GM12878 (cell line): Measurements from ENCODE around the gene CIROP. TPM values are rescaled to one million over a fixed set of nuclear protein-coding genes. Genes with fewer than 3 reads are reported as not detected.

Experiments used
- BCL11A ChIP-seq: IDR thresholded peaks from 2 replicates; pipeline ENCODE4 v1.6.1; 2011; ENCODE audit warnings: low read depth, low read length
- BMI1 ChIP-seq: fragments of 450-650 bp; IDR thresholded peaks from 2 replicates; pipeline ENCODE4 v1.6.1; 2016; ENCODE audit warnings: mild to moderate bottlenecking, moderate library complexity, borderline replicate concordance
- CREM ChIP-seq: IDR thresholded peaks from 2 replicates; pipeline ENCODE4 v1.6.1; 2014; ENCODE audit warnings: antibody characterized with exemption, low read depth
- E2F8 ChIP-seq: fragments of 450-650 bp; IDR thresholded peaks from 2 replicates; pipeline ENCODE4 v1.6.1; 2018; ENCODE audit warnings: mild to moderate bottlenecking, low read depth, moderate library complexity; ENCODE audit not compliant: partially characterized antibody
- GATAD2B ChIP-seq: fragments of 450-650 bp; conservative IDR thresholded peaks from 2 replicates; pipeline ENCODE4 v1.6.1; 2017; ENCODE audit warnings: low read depth, mild to moderate bottlenecking, moderate library complexity
- HDAC2 ChIP-seq: fragments of 200-600 bp; sonication (generic); IDR thresholded peaks from 2 replicates; pipeline ENCODE4 v1.6.1; 2017
- JUND ChIP-seq: IDR thresholded peaks from 2 replicates; pipeline ENCODE4 v1.6.1; 2012; ENCODE audit warnings: low read depth, mild to moderate bottlenecking, low read length, improper control_type of control experiment, moderate library complexity
- KAT2A ChIP-seq: conservative IDR thresholded peaks from 2 replicates; pipeline ENCODE4 v1.6.1; 2011; ENCODE audit warnings: low read depth, low read length; ENCODE audit not compliant: control insufficient read depth
- MXI1 ChIP-seq: fragments of 150-350 bp; IDR thresholded peaks from 2 replicates; pipeline ENCODE4 v1.6.1; 2011; ENCODE audit warnings: low read depth, mild to moderate bottlenecking, inconsistent platforms, low read length, improper control_type of control experiment
- NFYA ChIP-seq: IDR thresholded peaks from 2 replicates; pipeline ENCODE4 v1.6.1; 2011; ENCODE audit warnings: low read depth, mild to moderate bottlenecking, low read length, improper control_type of control experiment, borderline replicate concordance
- PKNOX1 ChIP-seq: fragments of 450-650 bp; IDR thresholded peaks from 2 replicates; pipeline ENCODE4 v1.6.1; 2016; ENCODE audit warnings: mild to moderate bottlenecking
- PML ChIP-seq: IDR thresholded peaks from 2 replicates; pipeline ENCODE4 v1.6.1; 2012; ENCODE audit warnings: low read length, inconsistent platforms
- POLR2AphosphoS5 ChIP-seq: IDR thresholded peaks from 2 replicates; pipeline ENCODE4 v1.6.1; 2011; ENCODE audit warnings: mild to moderate bottlenecking, low read length, inconsistent platforms
- PRDM15 ChIP-seq: fragments of 450-650 bp; formaldehyde crosslinking; IDR thresholded peaks from 2 replicates; pipeline ENCODE4 v1.4.0; 2020; ENCODE audit warnings: mild to moderate bottlenecking, moderate library complexity
- SP1 ChIP-seq: IDR thresholded peaks from one replicate; pipeline ENCODE4 v1.6.1; 2011; ENCODE audit warnings: low read depth, low read length
- SUZ12 ChIP-seq: fragments of 200-600 bp; sonication (generic); IDR thresholded peaks from one replicate; pipeline ENCODE4 v1.6.1; 2018; ENCODE audit warnings: antibody characterized with exemption, mild to moderate bottlenecking; ENCODE audit not compliant: unreplicated experiment
- TARDBP ChIP-seq: IDR thresholded peaks from 2 replicates; pipeline ENCODE4 v1.6.1; 2016; ENCODE audit warnings: borderline replicate concordance
- TBL1XR1 ChIP-seq: IDR thresholded peaks from 2 replicates; pipeline ENCODE4 v1.6.1; 2012; ENCODE audit warnings: low read depth, low read length, improper control_type of control experiment
- TCF12 ChIP-seq: IDR thresholded peaks from 2 replicates; pipeline ENCODE4 v1.6.1; 2011; ENCODE audit warnings: low read depth, mild to moderate bottlenecking, low read length
- TCF7 ChIP-seq: IDR thresholded peaks from 2 replicates; pipeline ENCODE4 v1.6.1; 2014; ENCODE audit warnings: antibody characterized with exemption, borderline replicate concordance
- WRNIP1 ChIP-seq: IDR thresholded peaks from 2 replicates; pipeline ENCODE4 v1.6.1; 2011; ENCODE audit warnings: low read depth, low read length, improper control_type of control experiment, borderline replicate concordance
- ZNF207 ChIP-seq: fragments of 450-650 bp; IDR thresholded peaks from 2 replicates; pipeline ENCODE4 v1.6.1; 2014; ENCODE audit warnings: antibody characterized with exemption, mild to moderate bottlenecking, borderline replicate concordance
- ZNF24 ChIP-seq: fragments of 450-650 bp; IDR thresholded peaks from 2 replicates; pipeline ENCODE4 v1.6.1; 2017; ENCODE audit warnings: antibody characterized with exemption, mild to moderate bottlenecking
- polyA plus RNA-seq, 11 experiments: library from polyadenylated mRNA; depleted of rRNA in 4 of 11; unstranded in 6 of 11; stranded (reverse) in 5 of 11; fragments of >200 nt; fragmentation: Nextera tagmentation in 4 of 11; fragmentation: Illumina TruSeq in 1 of 11; extraction: Ambion mirVana in 4 of 11; extraction: Trizol in 1 of 11; gene quantifications; 1 replicate in 1 of 11; 2 replicates in 10 of 11; pipeline versions ENCODE4 v1.2.1 to v1.2.3, GENCODE V29; 2011 to 2016; ENCODE audit warnings: inconsistent platforms in 2 of 11, missing spikeins in 2 of 11, low read depth in 1 of 11
- total RNA-seq, 4 experiments: library from RNA; depleted of rRNA in 3 of 4; stranded (reverse); fragments of >200 nt in 3 of 4; fragmentation: Illumina TruSeq in 1 of 4; extraction: Trizol in 1 of 4; gene quantifications; 2 replicates each; pipeline versions ENCODE4 v1.2.1 to v1.2.3, GENCODE V29; 2013 to 2021

Gene CIROP
- total and polyA plus RNA-seq, 10 of the 15 experiments (the other 5 are each of a cell fraction or from before 2014, with no cell fraction given), result not detected

- no peak for TF ChIP-seq E2F8
- TF ChIP-seq BCL11A, result no peak
- TF ChIP-seq BMI1, result no peak
- 0 out of 2 replicates have a peak, but pooled peaks have one; percentile 14 for TF ChIP-seq TCF12
- no peak for TF ChIP-seq NFYA
- no peak for TF ChIP-seq PML
- TF ChIP-seq SP1, result no peak
- no peak for TF ChIP-seq TBL1XR1
- TF ChIP-seq PRDM15 (CRISPR knock-in tag), result no peak
- no peak for TF ChIP-seq MXI1
- TF ChIP-seq TARDBP, result 0 out of 2 replicates have a peak, but pooled peaks have one; percentile 40
- peak; percentile 21; the same call in 1 of the 2 replicates for TF ChIP-seq CREM
- TF ChIP-seq PKNOX1, result no peak
- 0 out of 2 replicates have a peak, but pooled peaks have one; percentile 76 for TF ChIP-seq WRNIP1
- no peak for TF ChIP-seq KAT2A
- TF ChIP-seq SUZ12, result no peak
- no peak for TF ChIP-seq GATAD2B
- no peak for TF ChIP-seq POLR2AphosphoS5
- TF ChIP-seq HDAC2, result no peak
- no peak for TF ChIP-seq TCF7
- TF ChIP-seq ZNF24, result no peak
- TF ChIP-seq ZNF207, result peak; percentile 84; the same call in 1 of the 2 replicates
- no peak for TF ChIP-seq JUND
Observed at GRCh38 chr14:23120541-23121251, 15.9 kb upstream of the CIROP start (continued).
